Right lobe of liver (tissue), 6 donors: ENCODE data around the gene DCANP1. TPM values are rescaled to one million over a fixed set of nuclear protein-coding genes. Genes with fewer than 3 reads are reported as not detected.
A peak's percentile ranks its signal among the peaks of the same experiment; 100 is the strongest.

Source experiments
- ATAC-seq, 4 donors: fragments of 200-7000 bp; cut with Tn5 transposase; one replicate each; pipeline ENCODE4 v1.9.1; 2020; ENCODE audit warnings: mild to moderate bottlenecking in 4 of 4, moderate library complexity in 4 of 4
- DNase-seq, 3 donors: peaks; one replicate each; pipeline ENCODE4 v3.0.0-alpha.2; 2020
- H3K27ac ChIP-seq, 3 donors: fragments of 200-600 bp; one replicate each; pipeline ENCODE4 v1.8.0; 2022
- H3K27me3 ChIP-seq, 2 donors: fragments of 200-600 bp; one replicate each; pipeline ENCODE4 v1.8.0; 2022
- H3K36me3 ChIP-seq, 4 donors: fragments of 200-600 bp; sonication (generic) in 1 of 4; one replicate each; pipeline versions ENCODE4 v1.5.1 to v1.8.0; 2017 to 2022; ENCODE audit warnings: control low read depth in 1 of 4
- H3K4me1 ChIP-seq, 4 donors: fragments of 200-600 bp; sonication (generic) in 1 of 4; one replicate each; pipeline versions ENCODE4 v1.5.1 to v1.8.0; 2017 to 2022; ENCODE audit warnings: control low read depth in 1 of 4
- H3K4me3 ChIP-seq, 3 donors: fragments of 200-600 bp; one replicate each; pipeline ENCODE4 v1.8.0; 2022
- H3K9me3 ChIP-seq, 4 donors: fragments of 200-600 bp; sonication (generic) in 1 of 4; one replicate each; pipeline versions ENCODE4 v1.5.1 to v1.8.0; 2017 to 2022; ENCODE audit warnings: control low read depth in 1 of 4
- POLR2A ChIP-seq: fragments of 450-650 bp; IDR thresholded peaks from one replicate; pipeline ENCODE4 v1.6.1; 2017; ENCODE audit warnings: antibody characterized with exemption, mild to moderate bottlenecking
- WGBS: methylation state at CpG from one replicate; pipeline ENCODE4 v1.1.6; 2018; ENCODE audit warnings: low coverage, low lambda C conversion rate; ENCODE audit not compliant: insufficient coverage; ENCODE audit errors: missing lambda C conversion rate; 5-methylcytosine and 5-hydroxymethylcytosine counted together
- intact Hi-C, 2 donors: fragments of 100-400 bp; cut with DNase I; formaldehyde crosslinking; loops; one replicate each; pipeline versions ENCODE4 v1.11.2 to v1.14.1; 2022
- total RNA-seq, 6 experiments: library from RNA; depleted of rRNA in 2 of 6; stranded (reverse); fragments of >200 nt in 2 of 6; fragmentation: NEBNext Ultra II Directional in 3 of 6; extraction: Animal tissue kit (Norgen Biotek cat#: 25700) in 3 of 6; gene quantifications; one replicate each; pipeline versions ENCODE4 v1.1.0 to v1.2.4, GENCODE V29; 2016 to 2023
- TF ChIP-seq, protein P1 (sequence below), 4 donors: fragments of 200-600 bp in 3 of 4; fragments of 450-650 bp in 1 of 4; IDR thresholded peaks; one replicate each; pipeline versions ENCODE4 v1.5.1 to v1.8.0; 2016 to 2022; ENCODE audit warnings: antibody characterized with exemption in 4 of 4, mild to moderate bottlenecking in 2 of 4
- donor health status: DM: no; HTN: yes; CAD: no.
- donor health status: DM: no; HTN: no; CAD: no.
- donor health status: DM: no; HTN: no; CAD: no.
- donor health status: DM: no; HTN: yes; CAD: no.
- donor health status: DM: no; HTN: yes; CAD: no.

Gene DCANP1
- total RNA-seq, 6 experiments from 2014 or later: not detected

DNA sequence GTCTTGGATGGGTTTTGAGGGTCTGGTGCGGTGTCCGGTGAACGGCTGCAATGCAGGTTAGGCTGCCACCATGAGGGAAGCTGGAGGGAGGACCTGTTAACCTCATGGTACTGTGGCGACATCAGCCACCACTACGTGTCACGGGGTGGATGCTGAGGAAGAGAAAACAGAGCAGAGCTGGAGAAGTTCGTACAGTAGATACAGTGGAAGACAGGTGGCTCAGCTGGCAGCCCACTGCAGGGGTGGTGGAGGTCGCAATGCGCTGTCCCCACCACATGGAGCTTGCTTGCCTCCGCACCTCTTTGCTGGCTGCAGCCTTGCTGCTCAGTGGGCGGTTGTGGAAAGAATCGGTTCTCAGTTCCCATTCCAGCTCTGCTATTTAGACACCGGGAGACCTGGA is 2.8 kb downstream of the DCANP1 start:
- intact Hi-C loops: no loop called here
- no peaks in the 10 kb centered on the region for H3K4me1 ChIP-seq
- no peak overlapping the region for H3K4me3 ChIP-seq
- H3K36me3 ChIP-seq: no peaks in the 10 kb centered on the region
- no peak overlapping the region for H3K27ac ChIP-seq
- DNase-seq (peak in 1 of 3 donors; percentile 19), ATAC-seq (peak in 1 of 4 donors; percentile 17)
- H3K9me3 ChIP-seq: no peaks in the 10 kb centered on the region
- TF ChIP-seq POLR2A: no peak
- TF ChIP-seq, protein P1, sequence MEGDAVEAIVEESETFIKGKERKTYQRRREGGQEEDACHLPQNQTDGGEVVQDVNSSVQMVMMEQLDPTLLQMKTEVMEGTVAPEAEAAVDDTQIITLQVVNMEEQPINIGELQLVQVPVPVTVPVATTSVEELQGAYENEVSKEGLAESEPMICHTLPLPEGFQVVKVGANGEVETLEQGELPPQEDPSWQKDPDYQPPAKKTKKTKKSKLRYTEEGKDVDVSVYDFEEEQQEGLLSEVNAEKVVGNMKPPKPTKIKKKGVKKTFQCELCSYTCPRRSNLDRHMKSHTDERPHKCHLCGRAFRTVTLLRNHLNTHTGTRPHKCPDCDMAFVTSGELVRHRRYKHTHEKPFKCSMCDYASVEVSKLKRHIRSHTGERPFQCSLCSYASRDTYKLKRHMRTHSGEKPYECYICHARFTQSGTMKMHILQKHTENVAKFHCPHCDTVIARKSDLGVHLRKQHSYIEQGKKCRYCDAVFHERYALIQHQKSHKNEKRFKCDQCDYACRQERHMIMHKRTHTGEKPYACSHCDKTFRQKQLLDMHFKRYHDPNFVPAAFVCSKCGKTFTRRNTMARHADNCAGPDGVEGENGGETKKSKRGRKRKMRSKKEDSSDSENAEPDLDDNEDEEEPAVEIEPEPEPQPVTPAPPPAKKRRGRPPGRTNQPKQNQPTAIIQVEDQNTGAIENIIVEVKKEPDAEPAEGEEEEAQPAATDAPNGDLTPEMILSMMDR (IDR thresholded peaks at IDR 0.05): no peak
- H3K27me3 ChIP-seq: no peaks in the 10 kb centered on the region
- 64% methylated on average over 9 of the region's 13 CpGs for WGBS

DNA sequence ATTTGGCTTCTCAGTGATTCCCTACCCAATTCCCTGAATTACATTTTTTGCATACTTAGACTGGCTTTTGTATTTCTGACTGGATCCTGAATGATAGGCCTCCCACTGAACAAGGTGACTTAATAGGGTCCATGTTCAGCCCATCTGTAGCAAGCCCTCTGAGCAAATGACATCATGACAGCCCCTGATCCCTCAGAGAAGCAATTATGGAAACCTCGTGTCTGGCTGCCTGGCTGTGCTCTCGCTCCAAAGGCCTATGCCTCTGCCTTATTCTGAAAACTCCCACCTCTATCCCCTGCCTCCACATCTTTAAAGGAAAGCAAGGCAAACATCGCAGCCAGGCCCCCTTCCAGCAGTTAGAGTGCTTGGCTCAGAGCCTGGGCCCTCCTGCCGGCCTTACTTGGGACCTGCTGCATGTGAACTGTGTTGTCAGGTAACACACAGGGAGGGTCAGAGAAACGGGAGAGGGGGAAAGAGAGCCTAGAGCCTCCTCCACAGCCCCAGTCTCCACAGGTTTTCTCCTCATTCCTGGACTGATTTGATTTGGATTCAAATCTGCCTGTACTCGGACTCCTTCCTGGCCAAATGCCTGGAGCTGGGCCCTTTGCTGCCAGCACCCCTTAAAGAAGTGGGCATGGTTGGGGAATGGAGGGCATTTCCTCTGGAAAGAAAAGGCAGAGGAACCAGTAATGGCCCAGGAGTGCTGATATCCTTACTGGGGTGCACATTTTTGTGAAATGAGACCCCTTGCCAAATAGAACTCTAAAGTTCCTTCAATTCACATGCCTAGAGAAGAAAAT is 3.8 kb downstream of the DCANP1 start:
- H3K9me3 ChIP-seq: no peaks in the 10 kb centered on the region
- H3K27ac ChIP-seq: no peak overlapping the region
- TF ChIP-seq POLR2A: no peak
- TF ChIP-seq, protein P1 (IDR thresholded peaks at IDR 0.05): no peak
- no peak for ATAC-seq
- H3K27me3 ChIP-seq: no peaks in the 10 kb centered on the region
- intact Hi-C loops: no loop called here
- DNase-seq: peak in 1 of 3 donors; percentile 26
- 53% methylated on average over 4 of the region's 6 CpGs for WGBS
- no peaks in the 10 kb centered on the region for H3K36me3 ChIP-seq
- H3K4me1 ChIP-seq: no peaks in the 10 kb centered on the region
- H3K4me3 ChIP-seq: no peak overlapping the region

DNA sequence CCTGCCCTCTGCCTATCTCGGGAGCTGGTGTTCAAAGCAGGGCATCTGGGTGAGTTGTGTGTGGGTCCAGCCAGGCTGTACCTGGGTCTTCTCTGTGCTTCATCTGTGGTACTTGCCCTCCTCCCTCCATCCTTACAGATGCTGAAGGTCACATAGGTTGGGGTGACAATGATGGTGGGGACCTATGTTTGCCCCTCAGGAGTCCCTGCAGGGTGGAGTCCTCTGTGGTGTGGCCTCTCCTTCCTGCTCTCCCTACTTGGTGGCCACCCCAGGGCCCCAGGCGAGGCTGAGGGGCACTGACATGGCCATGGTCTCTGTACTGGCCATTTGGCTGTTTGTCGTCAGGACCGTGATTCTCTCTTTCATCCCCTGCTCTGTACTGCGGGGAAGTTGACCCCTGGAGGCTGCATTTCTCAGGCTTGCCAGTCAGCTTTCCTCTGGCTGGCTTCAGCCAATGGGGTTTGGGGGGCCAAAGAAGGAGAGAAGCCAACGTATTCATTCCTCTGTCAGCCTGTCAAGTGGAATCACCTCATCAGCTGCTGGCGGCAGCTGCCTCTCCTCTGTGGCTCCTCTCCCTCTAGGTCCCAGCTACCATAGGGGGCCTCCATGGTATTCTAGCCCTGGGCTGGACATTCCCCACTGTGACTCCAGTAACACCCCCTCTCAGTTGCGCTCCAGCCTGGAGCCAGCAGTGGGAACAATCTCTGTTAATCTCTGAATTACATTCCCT is 4.6 kb downstream of the DCANP1 start:
- Histone ChIP-seq H3K4me3 (no peak overlapping the region), H3K27ac (no peak overlapping the region), H3K36me3 (no peaks in the 10 kb centered on the region), H3K9me3 (no peaks in the 10 kb centered on the region), H3K4me1 (no peaks in the 10 kb centered on the region), H3K27me3 (no peaks in the 10 kb centered on the region)
- DNase-seq: peak in 1 of 3 donors; percentile 24
- intact Hi-C loops: no loop called here
- TF ChIP-seq POLR2A: no peak
- TF ChIP-seq, protein P1 (IDR thresholded peaks at IDR 0.05): no peak
- WGBS: 68% methylated on average over 6 of the region's 8 CpGs
- no peak for ATAC-seq

DNA sequence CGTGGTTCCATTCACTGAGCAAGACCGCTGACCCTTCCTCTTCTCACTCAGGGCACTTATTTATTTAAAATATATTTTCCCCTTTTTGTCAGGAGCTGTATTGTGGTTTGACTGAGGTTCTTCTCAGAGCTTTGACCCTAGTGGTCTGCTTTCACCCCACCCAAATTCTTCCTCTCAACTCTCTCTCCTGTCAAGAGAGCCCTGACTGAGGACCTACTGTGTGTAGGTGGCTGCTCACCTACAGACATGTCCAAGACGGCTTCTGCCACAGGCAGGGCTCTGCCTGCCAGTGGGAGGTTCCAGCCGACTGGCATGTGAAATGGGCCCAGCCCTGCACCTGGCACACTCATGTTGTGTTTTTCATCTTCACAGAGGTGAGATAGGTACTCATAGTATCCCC is 5.2 kb downstream of the DCANP1 start:
- Histone ChIP-seq H3K4me3 (no peak overlapping the region), H3K27ac (no peak overlapping the region), H3K4me1 (no peaks in the 10 kb centered on the region), H3K27me3 (no peaks in the 10 kb centered on the region), H3K36me3 (no peaks in the 10 kb centered on the region), H3K9me3 (no peaks in the 10 kb centered on the region)
- TF ChIP-seq, protein P1 (IDR thresholded peaks at IDR 0.05): no peak
- no peak for TF ChIP-seq POLR2A
- WGBS: 82% methylated on average over 2 of the region's 4 CpGs
- intact Hi-C loops: no loop called here
- DNase-seq: peak in 1 of 3 donors; percentile 25
- ATAC-seq: no peak
